Amygdala (tissue), 56 donors: ENCODE results near the gene GLB1L.

Source experiments
- DNase-seq, 56 donors: peaks; one replicate each; lab custom pipeline; 2025; lab: John Stamatoyannopoulos, UW

GLB1L gene

DNA sequence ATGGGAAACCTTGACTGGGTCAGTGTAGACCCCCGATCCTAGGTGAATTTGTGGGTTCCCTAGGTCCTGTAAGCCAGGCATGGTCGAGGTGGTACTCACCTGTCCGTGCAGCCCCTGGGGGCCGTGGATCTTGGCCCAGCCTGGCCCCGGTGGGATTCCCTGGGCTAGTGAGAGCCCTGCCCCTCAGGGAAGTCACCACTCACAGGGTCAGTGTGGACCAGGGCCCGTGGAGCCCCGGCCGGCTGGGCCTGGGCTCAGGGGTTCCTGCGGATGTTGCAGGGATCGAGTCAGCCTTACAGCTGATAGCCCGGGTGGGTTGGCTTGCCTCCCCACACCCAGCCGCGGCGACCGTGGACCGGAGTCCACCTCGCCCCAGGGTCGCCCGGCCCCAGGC lies 16.3 kb downstream of the GLB1L start:
- DNase-seq = peak in 1 of 56 donors; percentile 44

DNA sequence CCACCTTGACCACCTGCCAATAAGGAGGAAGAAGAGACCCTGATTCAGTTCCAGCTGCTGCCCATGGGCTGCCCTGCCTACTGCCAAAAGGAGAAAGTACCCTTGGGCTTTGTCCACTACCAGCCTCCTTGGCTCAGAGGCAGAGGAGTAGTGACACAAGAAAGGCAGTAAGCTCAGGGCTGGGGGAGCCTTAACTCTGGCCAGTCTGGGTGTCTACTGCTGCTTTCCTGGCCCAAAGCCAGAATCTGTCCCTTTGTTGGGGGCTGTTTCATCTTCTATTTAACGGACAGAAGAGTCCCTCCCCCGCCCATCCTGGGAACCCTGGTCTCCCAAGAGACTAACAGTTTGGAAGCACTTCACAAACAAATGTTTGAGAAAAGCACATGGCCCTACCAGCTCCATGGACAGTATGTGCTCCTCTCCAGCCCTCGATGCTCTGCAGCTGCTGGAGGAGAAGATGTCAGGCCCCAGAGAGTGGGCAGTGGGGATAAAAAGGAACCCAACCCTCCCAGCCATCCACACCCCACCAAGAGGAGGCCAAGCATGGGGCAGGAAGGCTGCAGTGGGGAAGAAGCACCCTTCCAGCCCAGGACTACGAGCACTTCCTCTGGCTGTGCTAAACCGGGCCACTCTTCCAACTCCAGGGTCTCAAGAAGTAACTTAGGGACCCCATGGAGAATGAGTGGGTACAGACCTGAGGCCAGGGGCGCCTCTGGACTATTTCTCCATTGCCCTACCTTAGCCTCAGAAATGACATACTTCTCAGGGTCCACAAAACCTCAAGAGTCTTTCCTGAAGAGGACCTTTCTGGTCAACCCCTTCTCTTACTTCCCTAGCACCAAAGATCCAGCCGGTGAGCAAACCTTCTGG lies 17.0 kb downstream of the GLB1L start:
- DNase-seq = peak in 1 of 56 donors; percentile 45

- DNase-seq = no peak
These were observed 19.9 kb downstream of the GLB1L start for GRCh38 chr2:219225350-219225749.

DNA sequence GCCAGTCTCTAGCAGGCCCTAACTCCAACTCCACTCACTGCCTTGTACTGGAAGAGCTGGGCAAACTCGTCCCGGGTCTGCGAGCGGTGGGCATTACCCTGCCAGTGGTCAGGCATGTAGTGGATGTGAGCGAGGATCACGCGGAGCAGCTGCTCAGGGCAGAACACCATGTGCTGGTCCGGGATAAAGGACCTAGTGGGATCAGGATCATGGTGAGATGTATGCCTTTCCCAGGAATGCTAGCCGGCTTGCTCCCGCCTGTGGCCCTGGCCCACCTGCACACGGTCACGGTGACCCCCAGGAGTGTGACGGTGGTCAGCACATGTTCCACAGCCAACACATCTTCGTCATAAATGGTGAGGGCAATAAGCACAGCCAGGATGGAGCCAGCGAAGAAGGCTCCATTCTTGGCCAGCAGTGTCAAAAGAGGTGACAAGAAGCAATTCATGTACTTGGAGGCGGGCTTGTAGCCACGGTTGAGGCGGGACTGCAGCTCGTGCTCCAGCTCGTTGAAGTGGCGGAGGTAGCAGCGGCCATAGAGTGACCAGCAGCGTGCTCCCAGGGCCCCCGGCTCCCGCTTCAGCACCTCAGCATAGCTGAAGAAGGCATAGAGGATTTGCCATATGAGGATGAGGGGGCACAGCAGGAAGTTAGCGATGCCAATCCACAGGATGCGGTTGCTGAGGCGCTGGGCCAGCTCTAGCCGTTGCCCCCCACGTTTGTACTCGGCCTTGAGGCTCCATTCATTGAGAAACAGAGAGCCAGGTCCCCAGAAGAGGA lies 21.2 kb downstream of the GLB1L start:
- no peak for DNase-seq

DNA sequence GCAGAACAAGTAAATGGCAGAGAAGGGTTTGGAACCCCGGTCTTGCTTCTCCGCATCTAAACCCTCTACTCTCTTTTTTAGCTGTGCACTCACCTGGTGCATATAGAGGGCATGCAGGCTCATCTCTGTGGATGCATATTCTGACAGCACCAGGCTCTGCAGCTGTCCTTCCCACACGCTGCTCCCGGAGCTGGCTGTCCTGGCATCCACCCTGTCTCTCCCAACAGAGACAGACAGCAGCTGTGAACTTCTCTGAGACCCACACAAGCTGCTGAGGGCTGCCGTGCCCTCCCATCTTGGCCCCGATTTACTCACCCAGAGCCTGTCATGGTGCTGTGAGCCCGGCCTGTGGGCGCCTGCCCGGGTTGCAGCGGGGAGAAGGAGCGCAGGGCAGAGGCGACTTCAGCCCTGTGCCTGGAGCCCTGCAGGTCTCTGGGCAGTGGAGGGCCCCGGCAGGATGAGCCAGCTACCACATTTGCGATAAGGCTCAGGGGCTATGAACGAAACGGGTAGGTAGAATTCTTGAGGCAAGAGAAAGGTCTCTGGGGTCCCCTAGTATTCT lies 23.2 kb downstream of the GLB1L start:
- peak in 1 of 56 donors; percentile 2 for DNase-seq

GRCh38 chr2:219220652-219221402 lies 24.4 kb downstream of the GLB1L start:
- DNase-seq = no peak

- no peak for DNase-seq
These were observed 25.3 kb downstream of the GLB1L start for GRCh38 chr2:219219784-219220532.

- DNase-seq = peak; percentile 24 to 99 (median 94)
These were observed 26.2 kb downstream of the GLB1L start, which contains the start of gene ABCB6 for GRCh38 chr2:219218732-219219701. ABCB6 (minus strand) TSS chr2:219218958; CDS start chr2:219218673, 285 bp downstream.

- peak in 49 of 56 donors; percentile 26 to 87 (median 67) for DNase-seq
These were observed 27.0 kb downstream of the GLB1L start for GRCh38 chr2:219218217-219218731.

DNA sequence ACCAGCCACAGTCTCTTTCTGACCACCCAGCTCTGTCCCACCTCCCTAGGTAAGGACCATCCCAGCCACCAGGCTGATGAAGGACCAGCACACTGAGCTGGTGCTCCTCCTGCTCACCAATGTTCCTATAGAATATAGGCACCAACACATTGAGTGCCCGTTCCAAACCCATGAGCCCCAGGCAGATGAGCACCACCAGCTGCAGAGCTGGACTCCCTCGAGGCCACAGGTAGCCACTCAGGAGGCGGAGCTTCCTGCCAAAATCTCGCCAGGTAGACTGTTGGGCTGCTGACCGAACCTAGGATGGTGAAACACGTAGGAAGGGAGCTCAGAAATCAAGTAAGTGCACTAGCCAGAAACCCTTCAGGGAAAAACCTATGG lies 28.7 kb downstream of the GLB1L start:
- no peak for DNase-seq

DNA sequence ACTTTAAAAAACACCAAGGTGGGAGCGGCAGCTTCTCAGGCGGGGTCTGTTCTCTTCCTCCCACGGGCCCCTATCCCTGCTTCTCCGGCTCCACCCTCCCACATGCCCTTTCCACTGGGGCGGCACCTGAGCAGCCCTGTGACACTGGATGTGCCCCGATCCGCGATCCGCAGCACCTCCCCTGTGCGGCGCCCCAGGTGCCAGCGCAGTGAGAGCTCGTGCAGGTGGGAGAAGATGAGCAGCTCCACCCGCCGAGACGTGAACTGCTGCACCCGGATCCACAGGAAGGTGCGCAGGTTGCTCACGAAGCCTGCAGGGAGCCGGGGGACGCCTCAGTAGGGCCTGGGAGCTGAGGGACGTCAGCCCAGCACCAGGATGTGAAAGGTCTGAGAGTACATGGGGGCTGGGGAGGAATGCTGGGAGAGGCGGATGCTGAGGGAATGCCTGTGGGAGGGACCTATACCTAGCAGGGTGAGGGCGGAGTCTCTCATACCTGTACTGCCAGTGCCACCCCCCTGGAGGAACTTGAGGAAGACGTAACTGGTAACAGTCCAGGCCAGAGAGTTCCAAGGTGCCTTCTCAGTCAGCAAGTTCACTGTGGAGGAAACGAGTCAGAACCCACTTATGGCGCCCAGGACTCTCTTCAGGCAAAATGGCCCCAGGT lies 29.2 kb downstream of the GLB1L start:
- DNase-seq = no peak

DNA sequence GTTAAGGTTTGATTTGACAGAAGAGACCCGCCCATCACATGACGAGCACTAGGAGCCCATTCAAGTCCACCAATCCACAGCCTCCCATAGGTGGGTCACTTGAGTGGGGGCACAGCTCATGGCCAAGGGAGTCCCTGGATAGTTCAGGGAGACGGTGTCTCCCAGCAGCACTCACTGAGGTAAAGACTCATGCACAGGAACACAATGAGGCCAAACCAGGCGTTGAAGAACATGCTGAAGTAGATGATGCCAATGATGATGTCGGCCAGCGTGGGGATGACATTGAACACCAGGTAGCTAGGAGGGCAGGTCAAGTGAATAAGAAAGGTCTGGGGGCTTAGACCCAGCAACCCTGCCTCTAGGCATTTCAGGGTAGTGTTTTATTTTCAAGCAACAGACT lies 30.5 kb downstream of the GLB1L start:
- no peak for DNase-seq

- no peak for DNase-seq
These were observed 31.1 kb downstream of the GLB1L start for GRCh38 chr2:219214141-219214540.

GRCh38 chr2:219213486-219214071 lies 31.7 kb downstream of the GLB1L start:
- no peak for DNase-seq

GRCh38 chr2:219213026-219213415 lies 32.2 kb downstream of the GLB1L start:
- DNase-seq = no peak

GRCh38 chr2:219210886-219211362 lies 34.3 kb downstream of the GLB1L start:
- no peak for DNase-seq

GRCh38 chr2:219210196-219210885 lies 34.9 kb downstream of the GLB1L start:
- DNase-seq = no peak
